ENCODE measurements around the gene IL21R. TPM values are rescaled to one million over a fixed set of nuclear protein-coding genes. Genes with fewer than 3 reads are reported as not detected.

IL21R gene
- total and polyA plus RNA-seq, 2 donors (not counting 3 experiments of a cell fraction or from before 2014, with no cell fraction given): 0.03 TPM; not detected in 1

GRCh38 chr16:27498916-27499658 lies 97.1 kb downstream of the IL21R start:
- Histone ChIP-seq H3K27me3 (ENCODE audit: control insufficient read depth in 2 of 2, insufficient read depth in 2 of 2, low read length in 2 of 2) (no peaks in the 10 kb centered on the region), H3K4me2 (ENCODE audit: insufficient read depth, low read length) (no peak overlapping the region), H4K20me1 (replicated peaks; ENCODE audit: control insufficient read depth, extremely low read depth, insufficient read depth, low read length) (no peaks in the 10 kb centered on the region), H3K9ac (replicated peaks; ENCODE audit: extremely low read depth, insufficient read depth, low read length) (no peak overlapping the region), H3K27ac (ENCODE audit: insufficient read depth, low read depth, low read length) (no peak overlapping the region), H2AFZ (ENCODE audit: low read depth, low read length) (no peak overlapping the region), H3K4me3 (replicated peaks in 1 of 3; ENCODE audit: insufficient read depth in 1 of 3, low read depth in 1 of 3, low read length in 3 of 3) (no peak overlapping the region), H3K79me2 (ENCODE audit: control insufficient read depth, insufficient read depth, low read length) (no peaks in the 10 kb centered on the region), H3K9me1 (replicated peaks; ENCODE audit: control insufficient read depth, extremely low read depth, insufficient read depth, low read length) (no peaks in the 10 kb centered on the region), H3K9me3 (replicated peaks; ENCODE audit: control insufficient read depth, insufficient read depth, low read length) (no peaks in the 10 kb centered on the region), H3K4me1 (ENCODE audit: control insufficient read depth, extremely low read depth, insufficient read depth, low read length) (no peaks in the 10 kb centered on the region), H3K36me3 (ENCODE audit: control insufficient read depth in 2 of 2, extremely low read depth in 1 of 2, insufficient read depth in 2 of 2, low read length in 2 of 2) (peaks cover 40 to 73% of the 10 kb centered on the region in 2 experiments)
- FAIRE-seq (no peak), DNase-seq (ENCODE audit: low read depth, low spot score) (no peak)
- intact Hi-C loops (cut with micrococcal nuclease) (no loop called here), dilution Hi-C loops (cut with MboI; ENCODE audit: extremely low pct_ligation_motif_present, low sequenced_read_pairs) (no loop called here)
- ChIA-PET CTCF (interaction anchor here (1.8 kb wide), 1 partner anchor 17 kb away, joined by 6 read pairs; no protein-coding TSS in a partner anchor), POLR2A (no interaction called here)
- TF ChIP-seq JUN (IDR thresholded peaks at IDR 0.05; ENCODE audit: borderline replicate concordance, insufficient read depth, insufficient read length, low read depth) (no peak), MYC (IDR thresholded peaks at IDR 0.05; ENCODE audit: low read depth, low read length) (no peak), POLR2AphosphoS5 (IDR thresholded peaks at IDR 0.05; ENCODE audit: insufficient read depth, low read depth, low read length) (no peak), CTCF (IDR thresholded peaks at IDR 0.05; ENCODE audit: extremely low read depth in 1 of 2, insufficient read depth in 1 of 2, low read depth in 1 of 2, low read length in 2 of 2) (no peak), GATA2 (IDR thresholded peaks at IDR 0.05; ENCODE audit: insufficient read depth, insufficient read length, low read depth, low read length) (no peak)
- no TSS peak for BruUV-seq (replicated peaks)
